Bronchial epithelial cell (primary cell): ENCODE measurements around the gene OSMR. TPM values are rescaled to one million over a fixed set of nuclear protein-coding genes. Genes with fewer than 3 reads are reported as not detected.
A peak's percentile ranks its signal among the peaks of the same experiment; 100 is the strongest.

Source experiments
- DNase-seq: peaks from one replicate; pipeline ENCODE4 v3.0.0-alpha.2; 2010; ENCODE audit warnings: low read depth
- FAIRE-seq: peaks from 2 replicates; lab custom pipeline; 2011; peaks lifted over from hg19 to GRCh38; lab: Jason Lieb, UNC
- H3K27me3 ChIP-seq: 2 replicates; pipeline ENCODE4 v1.5.1; 2011; ENCODE audit warnings: low read length; ENCODE audit not compliant: control insufficient read depth, insufficient read depth
- H3K36me3 ChIP-seq: 2 replicates; pipeline ENCODE4 v1.5.1; 2011; ENCODE audit warnings: low read length; ENCODE audit not compliant: control insufficient read depth, insufficient read depth
- H3K4me3 ChIP-seq: 2 replicates; pipeline ENCODE4 v1.5.1; 2011; ENCODE audit warnings: mild to moderate bottlenecking, low read depth, low read length, control low read depth
- total RNA-seq: library from RNA; depleted of rRNA; stranded (reverse); fragments of >200 nt; gene quantifications from 2 replicates; pipeline ENCODE4 v1.2.1, GENCODE V29; 2014
- TF ChIP-seq, protein P1 (sequence below): IDR thresholded peaks from 2 replicates; pipeline ENCODE4 v1.5.1; 2011; ENCODE audit warnings: mild to moderate bottlenecking, moderate library complexity, low read length, control low read depth, inconsistent platforms; ENCODE audit not compliant: insufficient read depth, severe bottlenecking

Gene OSMR
- total RNA-seq, 1 donor from 2014 or later: 36.9 TPM

GRCh38 chr5:38913714-38914113, 67.9 kb downstream of the OSMR start:
- FAIRE-seq: no peak
- no peak for DNase-seq
- TF ChIP-seq, protein P1, sequence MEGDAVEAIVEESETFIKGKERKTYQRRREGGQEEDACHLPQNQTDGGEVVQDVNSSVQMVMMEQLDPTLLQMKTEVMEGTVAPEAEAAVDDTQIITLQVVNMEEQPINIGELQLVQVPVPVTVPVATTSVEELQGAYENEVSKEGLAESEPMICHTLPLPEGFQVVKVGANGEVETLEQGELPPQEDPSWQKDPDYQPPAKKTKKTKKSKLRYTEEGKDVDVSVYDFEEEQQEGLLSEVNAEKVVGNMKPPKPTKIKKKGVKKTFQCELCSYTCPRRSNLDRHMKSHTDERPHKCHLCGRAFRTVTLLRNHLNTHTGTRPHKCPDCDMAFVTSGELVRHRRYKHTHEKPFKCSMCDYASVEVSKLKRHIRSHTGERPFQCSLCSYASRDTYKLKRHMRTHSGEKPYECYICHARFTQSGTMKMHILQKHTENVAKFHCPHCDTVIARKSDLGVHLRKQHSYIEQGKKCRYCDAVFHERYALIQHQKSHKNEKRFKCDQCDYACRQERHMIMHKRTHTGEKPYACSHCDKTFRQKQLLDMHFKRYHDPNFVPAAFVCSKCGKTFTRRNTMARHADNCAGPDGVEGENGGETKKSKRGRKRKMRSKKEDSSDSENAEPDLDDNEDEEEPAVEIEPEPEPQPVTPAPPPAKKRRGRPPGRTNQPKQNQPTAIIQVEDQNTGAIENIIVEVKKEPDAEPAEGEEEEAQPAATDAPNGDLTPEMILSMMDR: no peak
- peaks cover 5% of the 10 kb centered on the region for H3K36me3 ChIP-seq
- H3K4me3 ChIP-seq: no peak overlapping the region
- H3K27me3 ChIP-seq: no peaks in the 10 kb centered on the region

DNA sequence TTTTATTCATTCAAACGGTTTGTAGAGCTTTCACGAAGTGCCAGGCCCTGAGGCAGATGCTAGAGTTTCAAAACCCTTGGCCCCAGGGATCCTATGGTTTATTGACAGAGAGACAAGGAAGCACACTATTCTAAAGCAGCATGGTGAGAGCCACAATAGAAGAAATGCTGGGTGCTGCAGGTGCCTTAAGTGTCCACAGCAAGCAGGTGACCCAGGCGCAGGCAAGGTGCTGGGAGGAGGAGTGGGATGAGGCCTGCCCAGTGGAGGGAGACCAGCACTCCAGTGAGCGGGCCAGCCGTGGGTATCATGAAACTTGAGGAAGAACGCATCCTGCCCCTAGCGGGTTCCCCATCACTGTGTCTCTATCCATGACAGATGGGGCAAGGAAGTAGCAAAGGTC, 71.0 kb downstream of the OSMR start:
- Histone ChIP-seq H3K4me3 (no peak overlapping the region), H3K27me3 (no peaks in the 10 kb centered on the region), H3K36me3 (peaks cover 15% of the 10 kb centered on the region)
- DNase-seq (no peak), FAIRE-seq (no peak)
- TF ChIP-seq, protein P1: no peak

- Histone ChIP-seq H3K27me3 (no peaks in the 10 kb centered on the region), H3K4me3 (no peak overlapping the region), H3K36me3 (peaks cover 38% of the 10 kb centered on the region)
- DNase-seq (no peak), FAIRE-seq (no peak)
- TF ChIP-seq, protein P1: no peak
These were observed 75.4 kb downstream of the OSMR start for GRCh38 chr5:38921174-38921573.

DNA sequence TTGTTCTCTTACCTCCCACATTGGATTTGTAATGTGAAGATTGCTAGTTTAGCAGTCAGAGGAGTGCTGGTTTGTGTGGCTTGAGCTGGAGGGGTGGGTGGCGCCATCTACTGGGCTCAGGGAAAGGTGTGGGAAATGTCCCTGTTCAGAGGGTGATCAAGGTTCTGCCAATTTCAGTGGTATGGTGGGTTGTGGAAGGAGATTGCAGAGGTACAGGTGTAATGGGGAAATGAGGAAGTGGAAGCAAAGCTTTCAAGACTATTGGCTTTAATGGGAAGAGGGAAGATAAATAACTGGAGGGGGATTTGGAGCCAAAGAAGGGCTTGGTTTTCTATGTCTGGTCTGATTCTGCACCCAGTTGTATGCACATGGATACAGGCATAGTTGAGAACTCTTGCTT, 76.4 kb downstream of the OSMR start:
- TF ChIP-seq, protein P1: peak; percentile 79
- DNase-seq: peak; percentile 52
- H3K4me3 ChIP-seq: no peak overlapping the region
- FAIRE-seq: no peak
- peaks cover 39% of the 10 kb centered on the region for H3K36me3 ChIP-seq
- H3K27me3 ChIP-seq: no peaks in the 10 kb centered on the region

- Histone ChIP-seq H3K27me3 (no peaks in the 10 kb centered on the region), H3K4me3 (no peak overlapping the region), H3K36me3 (peaks cover 37% of the 10 kb centered on the region)
- DNase-seq (no peak), FAIRE-seq (no peak)
- TF ChIP-seq, protein P1: no peak
These were observed 78.0 kb downstream of the OSMR start for GRCh38 chr5:38923661-38924451.
